Tibial nerve (tissue), 4 donors: ENCODE measurements around the gene RASAL3. TPM values are rescaled to one million over a fixed set of nuclear protein-coding genes. Genes with fewer than 3 reads are reported as not detected.

Experiments
- DNase-seq, 2 donors: peaks; one replicate each; pipeline ENCODE4 v3.0.0-alpha.2; 2019; ENCODE audit warnings: low spot score in 2 of 2
- H3K27ac ChIP-seq, 4 donors: fragments of 200-600 bp; sonication (generic) in 3 of 4; one replicate each; pipeline ENCODE4 v1.5.1; 2017 to 2019; ENCODE audit warnings: mild to moderate bottlenecking in 1 of 4
- H3K27me3 ChIP-seq, 2 donors: fragments of 200-600 bp; sonication (generic) in 1 of 2; one replicate each; pipeline versions ENCODE4 v1.5.1 to v1.6.0; 2017 to 2019
- H3K36me3 ChIP-seq, 3 donors: fragments of 200-600 bp; sonication (generic); one replicate each; pipeline ENCODE4 v1.5.1; 2018 to 2019
- H3K4me1 ChIP-seq, 4 donors: fragments of 200-600 bp; sonication (generic) in 3 of 4; one replicate each; pipeline ENCODE4 v1.5.1; 2017 to 2019
- H3K4me3 ChIP-seq, 4 donors: fragments of 200-600 bp; sonication (generic) in 3 of 4; one replicate each; pipeline ENCODE4 v1.5.1; 2017 to 2019; ENCODE audit warnings: mild to moderate bottlenecking in 1 of 4, moderate library complexity in 1 of 4
- H3K9me3 ChIP-seq, 4 donors: fragments of 200-600 bp; sonication (generic) in 3 of 4; one replicate each; pipeline ENCODE4 v1.5.1; 2017 to 2019
- EP300 ChIP-seq, 2 donors: sonication (generic); formaldehyde crosslinking; IDR thresholded peaks; one replicate each; pipeline ENCODE4 v1.6.1; 2017; ENCODE audit warnings: antibody characterized with exemption in 2 of 2, mild to moderate bottlenecking in 1 of 2
- POLR2A ChIP-seq, 2 donors: fragments of 450-650 bp; IDR thresholded peaks; one replicate each; pipeline ENCODE4 v1.6.1; 2017; ENCODE audit warnings: antibody characterized with exemption in 2 of 2, mild to moderate bottlenecking in 2 of 2, moderate library complexity in 2 of 2
- WGBS, 2 donors: methylation state at CpG; one replicate each; pipeline ENCODE4 v1.1.5; 2018; 5-methylcytosine and 5-hydroxymethylcytosine counted together
- total RNA-seq, 4 donors: library from RNA; depleted of rRNA; stranded (reverse); fragments of >200 nt; gene quantifications; one replicate each; pipeline ENCODE4 v1.1.0, GENCODE V29; 2016
- TF ChIP-seq, protein P1 (sequence below), 5 experiments: fragments of 200-600 bp in 3 of 5; fragments of 450-650 bp in 2 of 5; sonication (generic) in 3 of 5; IDR thresholded peaks; one replicate each; pipeline ENCODE4 v1.5.1; 2016 to 2019; ENCODE audit warnings: antibody characterized with exemption in 5 of 5, mild to moderate bottlenecking in 3 of 5, moderate library complexity in 2 of 5

Gene RASAL3
- total RNA-seq, 4 donors from 2014 or later = 2.9 to 6.6 (median 4.3) TPM

DNA sequence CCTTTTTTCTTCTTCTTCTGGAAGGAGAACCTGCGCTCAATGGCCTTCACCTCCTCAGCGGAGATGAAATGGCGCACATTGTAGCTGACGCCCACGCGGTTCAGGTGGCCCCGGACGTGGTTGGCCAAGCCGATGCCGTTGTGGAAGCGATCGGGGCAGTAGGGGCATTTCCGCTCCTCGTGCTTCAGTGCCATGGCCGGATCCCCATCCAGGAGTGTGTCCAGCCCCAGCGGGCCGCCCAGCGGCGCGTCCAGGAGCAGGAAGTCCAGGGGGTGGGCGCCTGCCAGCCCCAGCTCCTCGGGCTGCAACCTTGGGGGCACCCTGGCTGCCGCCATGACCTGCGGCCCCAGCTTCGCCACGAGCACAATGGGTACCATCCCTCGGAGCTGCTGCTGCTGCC, 25.8 kb downstream of the RASAL3 start:
- peaks cover 0 to 10% (median 0%) of the 10 kb centered on the region in 4 donors for H3K4me1 ChIP-seq
- 82 to 100% methylated on average over 3 to 15 of the region's 27 CpGs for WGBS, 2 donors
- H3K4me3 ChIP-seq = no peak overlapping the region
- TF ChIP-seq POLR2A (IDR thresholded peaks at IDR 0.05) = no peak
- TF ChIP-seq, protein P1, sequence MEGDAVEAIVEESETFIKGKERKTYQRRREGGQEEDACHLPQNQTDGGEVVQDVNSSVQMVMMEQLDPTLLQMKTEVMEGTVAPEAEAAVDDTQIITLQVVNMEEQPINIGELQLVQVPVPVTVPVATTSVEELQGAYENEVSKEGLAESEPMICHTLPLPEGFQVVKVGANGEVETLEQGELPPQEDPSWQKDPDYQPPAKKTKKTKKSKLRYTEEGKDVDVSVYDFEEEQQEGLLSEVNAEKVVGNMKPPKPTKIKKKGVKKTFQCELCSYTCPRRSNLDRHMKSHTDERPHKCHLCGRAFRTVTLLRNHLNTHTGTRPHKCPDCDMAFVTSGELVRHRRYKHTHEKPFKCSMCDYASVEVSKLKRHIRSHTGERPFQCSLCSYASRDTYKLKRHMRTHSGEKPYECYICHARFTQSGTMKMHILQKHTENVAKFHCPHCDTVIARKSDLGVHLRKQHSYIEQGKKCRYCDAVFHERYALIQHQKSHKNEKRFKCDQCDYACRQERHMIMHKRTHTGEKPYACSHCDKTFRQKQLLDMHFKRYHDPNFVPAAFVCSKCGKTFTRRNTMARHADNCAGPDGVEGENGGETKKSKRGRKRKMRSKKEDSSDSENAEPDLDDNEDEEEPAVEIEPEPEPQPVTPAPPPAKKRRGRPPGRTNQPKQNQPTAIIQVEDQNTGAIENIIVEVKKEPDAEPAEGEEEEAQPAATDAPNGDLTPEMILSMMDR (IDR thresholded peaks at IDR 0.05) = no peak
- TF ChIP-seq EP300 (IDR thresholded peaks at IDR 0.05) = no peak
- no peak for DNase-seq
- H3K27me3 ChIP-seq = no peaks in the 10 kb centered on the region
- H3K9me3 ChIP-seq = no peaks in the 10 kb centered on the region
- no peak overlapping the region for H3K27ac ChIP-seq
- peaks cover 0 to 50% (median 0%) of the 10 kb centered on the region in 3 donors for H3K36me3 ChIP-seq

GRCh38 chr19:15438124-15438496, 26.2 kb downstream of the RASAL3 start:
- WGBS, 2 donors = 82 to 90% methylated on average over 2 of the region's 2 CpGs
- H3K27ac ChIP-seq = no peak overlapping the region

GRCh38 chr19:15437355-15438123, 26.8 kb downstream of the RASAL3 start:
- 63 to 68% methylated on average over 10 of the region's 10 CpGs for WGBS, 2 donors
- H3K4me3 ChIP-seq = no peak overlapping the region

More at GRCh38 chr19:15438124-15438496, 26.2 kb downstream of the RASAL3 start:
- no peak for DNase-seq
- Histone ChIP-seq H3K36me3 (peaks cover 0 to 50% (median 0%) of the 10 kb centered on the region in 3 donors), H3K27me3 (no peaks in the 10 kb centered on the region), H3K4me1 (peaks cover 0 to 15% (median 2%) of the 10 kb centered on the region in 4 donors), H3K4me3 (no peak overlapping the region), H3K9me3 (no peaks in the 10 kb centered on the region)
- TF ChIP-seq, protein P1 (IDR thresholded peaks at IDR 0.05) = no peak
- no peak for TF ChIP-seq POLR2A (IDR thresholded peaks at IDR 0.05)
- TF ChIP-seq EP300 (IDR thresholded peaks at IDR 0.05) = no peak

DNA sequence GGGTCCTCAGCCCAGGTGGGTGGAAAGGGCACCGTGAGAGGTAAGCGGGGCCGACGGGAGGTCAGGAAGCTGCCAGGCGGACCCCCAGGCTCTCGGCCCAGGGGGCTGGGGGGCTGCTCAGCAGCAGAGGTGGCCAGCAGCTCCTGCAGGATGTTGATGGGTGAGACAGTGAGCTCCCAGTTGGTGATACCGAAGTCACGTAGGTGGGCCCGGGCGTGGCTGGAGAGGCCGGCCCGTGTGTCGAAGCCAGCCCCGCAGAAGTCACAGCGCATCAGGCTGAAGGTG, 27.6 kb downstream of the RASAL3 start:
- TF ChIP-seq, protein P1 (IDR thresholded peaks at IDR 0.05) = no peak
- no peak for TF ChIP-seq EP300 (IDR thresholded peaks at IDR 0.05)
- no peak for TF ChIP-seq POLR2A (IDR thresholded peaks at IDR 0.05)
- Histone ChIP-seq H3K9me3 (no peaks in the 10 kb centered on the region), H3K4me1 (peaks cover 0 to 18% (median 3%) of the 10 kb centered on the region in 4 donors), H3K27me3 (no peaks in the 10 kb centered on the region), H3K27ac (no peak overlapping the region), H3K4me3 (no peak overlapping the region), H3K36me3 (peaks cover 0 to 43% (median 0%) of the 10 kb centered on the region in 3 donors)
- DNase-seq = no peak
- WGBS, 2 donors = 50 to 86% methylated on average over 1 to 15 of the region's 15 CpGs

More at GRCh38 chr19:15437355-15438123, 26.8 kb downstream of the RASAL3 start:
- TF ChIP-seq POLR2A (IDR thresholded peaks at IDR 0.05) (no peak), EP300 (IDR thresholded peaks at IDR 0.05) (no peak)
- TF ChIP-seq, protein P1 (IDR thresholded peaks at IDR 0.05) = peak in 1 of 5 experiments; percentile 14
- Histone ChIP-seq H3K27ac (no peak overlapping the region), H3K9me3 (no peaks in the 10 kb centered on the region), H3K4me1 (peaks cover 0 to 17% (median 2%) of the 10 kb centered on the region in 4 donors), H3K27me3 (no peaks in the 10 kb centered on the region), H3K36me3 (peaks cover 0 to 47% (median 0%) of the 10 kb centered on the region in 3 donors)
- DNase-seq = no peak

GRCh38 chr19:15436012-15436825, 28.1 kb downstream of the RASAL3 start:
- Histone ChIP-seq H3K27ac (no peak overlapping the region), H3K4me1 (peaks cover 0 to 24% (median 9%) of the 10 kb centered on the region in 4 donors), H3K9me3 (no peaks in the 10 kb centered on the region), H3K27me3 (no peaks in the 10 kb centered on the region), H3K36me3 (peaks cover 0 to 43% (median 0%) of the 10 kb centered on the region in 3 donors), H3K4me3 (no peak overlapping the region)
- 83 to 87% methylated on average over 10 of the region's 10 CpGs for WGBS, 2 donors
- TF ChIP-seq POLR2A (IDR thresholded peaks at IDR 0.05) (no peak), EP300 (IDR thresholded peaks at IDR 0.05) (no peak)
- DNase-seq = no peak
